ENCODE data around the gene LRRC26.

DNA sequence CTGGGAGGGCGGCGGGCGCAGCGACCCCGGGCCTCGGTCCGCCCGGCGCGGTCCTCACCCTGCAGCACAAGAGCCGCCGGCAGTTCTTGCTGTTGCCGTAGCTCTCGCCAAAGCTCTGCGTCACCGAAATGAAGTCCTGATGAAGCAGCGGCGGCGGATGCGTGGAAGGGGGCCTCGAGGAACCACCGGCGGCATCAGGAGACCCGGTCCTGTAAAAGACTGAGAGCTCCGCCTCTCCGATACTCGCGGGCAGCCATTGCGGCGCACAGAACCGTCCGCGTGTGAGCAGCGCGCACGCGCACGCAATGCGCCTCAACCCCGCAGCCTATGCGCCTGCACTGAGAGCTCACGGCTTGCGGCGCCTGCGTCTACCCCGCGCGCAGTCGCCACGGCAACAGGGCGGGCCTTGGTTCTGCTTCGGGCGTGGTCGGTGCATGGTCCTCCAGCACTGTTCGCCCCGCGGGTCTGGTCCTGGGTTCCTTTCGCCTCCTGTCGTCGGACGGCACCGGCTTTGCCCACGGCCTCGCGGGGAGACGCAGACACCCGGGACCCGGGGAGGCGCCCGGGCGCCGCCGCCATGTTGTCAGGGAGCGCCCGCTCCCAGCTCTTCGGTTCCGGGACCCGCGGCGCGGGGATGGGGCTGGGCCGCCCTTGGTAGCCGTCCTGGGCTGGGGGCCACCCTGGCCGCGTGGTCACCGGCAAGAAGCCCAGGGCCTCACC is 40.2 kb downstream of the LRRC26 start:
- peak; percentile 91; the same call in 1 of the 2 replicates for TF ChIP-seq TAF1 (IDR thresholded peaks at IDR 0.05; ENCODE audit: borderline replicate concordance, low read depth, low read length)
- TF ChIP-seq POLR2A (IDR thresholded peaks at IDR 0.05; ENCODE audit: low read depth, low read length), result peak; percentile 66
